HTR-8/SVneo (cell line): ENCODE data around the gene FRMD5.

Experiments
- DNase-seq: peaks from one replicate; pipeline ENCODE4 v3.0.0; 2011; ENCODE audit warnings: low spot score, mixed read lengths; ENCODE audit not compliant: insufficient read length
- FAIRE-seq: peaks from 2 replicates; lab custom pipeline; 2011; peaks lifted over from hg19 to GRCh38; lab: Jason Lieb, UNC

Gene FRMD5

GRCh38 chr15:43908516-43909050 lies 286.5 kb downstream of the FRMD5 start:
- DNase-seq: no peak
- no peak for FAIRE-seq

- no peak for FAIRE-seq
- DNase-seq: no peak
Observed at GRCh38 chr15:43905755-43906154, 289.3 kb downstream of the FRMD5 start.

- FAIRE-seq (no peak), DNase-seq (peak; percentile 67)
Observed at GRCh38 chr15:43903864-43904290, 291.2 kb downstream of the FRMD5 start.

GRCh38 chr15:43901495-43901894 lies 293.6 kb downstream of the FRMD5 start:
- no peak for DNase-seq
- FAIRE-seq: no peak

GRCh38 chr15:43900996-43901395 lies 294.1 kb downstream of the FRMD5 start:
- FAIRE-seq: no peak
- no peak for DNase-seq

GRCh38 chr15:43899928-43900327 lies 295.1 kb downstream of the FRMD5 start:
- DNase-seq (no peak), FAIRE-seq (no peak)

- FAIRE-seq (no peak), DNase-seq (no peak)
Observed at GRCh38 chr15:43898891-43899290, 296.2 kb downstream of the FRMD5 start.

- no peak for DNase-seq
- FAIRE-seq: no peak
Observed at GRCh38 chr15:43896543-43896942, 298.5 kb downstream of the FRMD5 start.

GRCh38 chr15:43895586-43895985 lies 299.5 kb downstream of the FRMD5 start:
- no peak for DNase-seq
- FAIRE-seq: no peak

- DNase-seq (no peak), FAIRE-seq (no peak)
Observed at GRCh38 chr15:43893956-43894355, 301.1 kb downstream of the FRMD5 start.

- no peak for DNase-seq
- FAIRE-seq: no peak
Observed at GRCh38 chr15:43889042-43889441, 306.0 kb downstream of the FRMD5 start.

GRCh38 chr15:43887901-43888300 lies 307.2 kb downstream of the FRMD5 start:
- FAIRE-seq (no peak), DNase-seq (no peak)

- DNase-seq (no peak), FAIRE-seq (no peak)
Observed at GRCh38 chr15:43886558-43886957, 308.5 kb downstream of the FRMD5 start.

- DNase-seq (no peak), FAIRE-seq (no peak)
Observed at GRCh38 chr15:43883571-43883970, 311.5 kb downstream of the FRMD5 start.

GRCh38 chr15:43881944-43882343 lies 313.1 kb downstream of the FRMD5 start:
- DNase-seq: no peak
- FAIRE-seq: no peak

- FAIRE-seq (no peak), DNase-seq (no peak)
Observed at GRCh38 chr15:43881245-43881644, 313.8 kb downstream of the FRMD5 start.

GRCh38 chr15:43880406-43881194 lies 314.5 kb downstream of the FRMD5 start:
- FAIRE-seq (no peak), DNase-seq (no peak)

GRCh38 chr15:43879386-43880355 lies 315.4 kb downstream of the FRMD5 start:
- no peak for DNase-seq
- no peak for FAIRE-seq

GRCh38 chr15:43878446-43878845 lies 316.6 kb downstream of the FRMD5 start:
- FAIRE-seq: no peak
- no peak for DNase-seq

- FAIRE-seq (no peak), DNase-seq (no peak)
Observed at GRCh38 chr15:43877371-43877770, 317.7 kb downstream of the FRMD5 start.

- DNase-seq (no peak), FAIRE-seq (no peak)
Observed at GRCh38 chr15:43876872-43877271, 318.2 kb downstream of the FRMD5 start.
